GM20431 (cell line): ENCODE results near the gene IL13.
"Not testable (repeated sequence)": the region's sequence is repeated elsewhere in the genome, so short reads cannot be mapped to it uniquely, and the experiment has no call there.

Experiments used
- in situ Hi-C: fragments of 300-500 bp; cut with MseI, MboI; formaldehyde crosslinking; loops from one replicate; pipeline ENCODE4 v1.15.0; 2020; ENCODE audit warnings: low sequenced_read_pairs; ENCODE audit not compliant: unreplicated experiment

The IL13 gene

DNA sequence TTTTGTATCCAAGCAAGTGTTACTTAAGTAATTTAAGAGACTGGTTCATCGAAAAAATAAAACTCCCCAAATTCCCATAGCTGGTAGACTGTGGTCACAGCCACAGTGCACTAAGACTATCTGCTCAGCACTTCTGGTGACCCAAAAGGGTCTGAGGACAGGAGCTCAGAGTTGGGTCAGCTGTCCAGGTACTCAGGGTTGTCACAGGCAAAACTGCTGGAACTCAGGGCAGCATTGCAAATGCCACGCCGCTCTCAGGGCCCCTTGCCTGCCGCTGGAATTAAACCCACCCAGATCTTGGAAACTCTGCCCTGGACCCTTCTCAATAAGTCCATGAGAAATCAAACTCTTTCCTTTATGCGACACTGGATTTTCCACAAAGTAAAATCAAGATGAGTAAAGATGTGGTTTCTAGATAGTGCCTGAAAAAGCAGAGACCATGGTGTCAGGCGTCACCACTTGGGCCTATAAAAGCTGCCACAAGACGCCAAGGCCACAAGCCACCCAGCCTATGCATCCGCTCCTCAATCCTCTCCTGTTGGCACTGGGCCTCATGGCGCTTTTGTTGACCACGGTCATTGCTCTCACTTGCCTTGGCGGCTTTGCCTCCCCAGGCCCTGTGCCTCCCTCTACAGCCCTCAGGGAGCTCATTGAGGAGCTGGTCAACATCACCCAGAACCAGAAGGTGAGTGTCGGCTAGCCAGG, at the start of gene IL13:
Gene IL13, plus strand, starts transcription at position 498 of the 705 bp plus-strand sequence. Its CDS starts 14 bp downstream, at position 512.
- in situ Hi-C loops, result no loop called here

DNA sequence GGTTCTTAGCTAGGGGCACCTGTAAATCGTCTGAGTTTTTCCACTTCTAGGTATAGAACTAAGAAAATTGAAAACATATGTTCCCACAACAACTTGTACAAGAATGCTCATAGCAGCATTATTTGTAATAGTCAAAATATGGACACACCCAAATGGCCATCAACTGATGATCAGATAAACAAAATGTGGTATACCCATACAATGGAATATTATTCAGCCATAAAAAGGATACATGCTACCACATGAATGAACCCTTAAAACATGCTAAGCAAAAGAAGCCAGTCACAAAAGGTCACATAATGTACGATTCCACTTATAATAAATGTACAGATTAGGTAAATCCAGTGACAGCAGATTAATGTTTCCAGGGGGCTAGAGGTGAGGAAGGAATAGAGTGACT, 46.0 kb upstream of the IL13 start:
- in situ Hi-C loops, result no loop called here

DNA sequence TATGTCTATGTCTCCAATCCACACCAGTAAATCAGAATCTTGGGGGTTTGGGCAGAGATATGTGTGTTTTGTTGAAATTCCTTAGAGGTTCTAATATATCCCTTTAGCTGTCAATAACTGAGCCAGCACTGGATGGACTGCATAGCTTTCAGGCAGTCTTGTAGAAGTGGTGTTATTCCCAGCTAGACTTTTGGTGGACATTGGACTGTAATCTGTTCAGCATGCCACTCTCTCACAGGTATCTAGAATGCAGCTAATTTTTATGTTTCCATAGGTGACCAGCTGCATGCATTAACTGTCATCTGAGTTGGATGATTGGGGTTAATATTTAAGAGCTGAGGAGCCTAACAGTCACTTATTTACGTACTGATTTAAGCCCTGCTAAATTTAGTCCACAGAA, 45.1 kb upstream of the IL13 start:
- in situ Hi-C loops, result no loop called here

DNA sequence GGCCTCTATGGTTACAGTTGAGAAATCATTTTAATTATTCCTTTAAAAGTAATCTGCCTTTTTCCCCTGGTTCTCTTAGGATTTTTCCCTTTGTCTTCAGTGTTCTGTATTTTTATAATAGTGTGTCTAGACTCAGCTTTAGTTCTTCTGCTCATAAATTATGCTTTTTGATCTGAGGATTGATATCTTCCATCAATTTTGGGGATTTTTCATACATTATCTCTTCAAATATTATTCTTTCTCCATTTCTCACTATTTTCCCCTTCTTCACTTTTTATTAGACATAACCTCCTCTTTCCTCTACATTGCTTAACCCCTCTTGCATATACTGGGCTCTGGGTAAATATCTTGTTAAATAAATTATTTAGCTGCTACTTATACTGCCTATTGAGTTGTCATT, 36.3 kb upstream of the IL13 start:
- in situ Hi-C loops, result no loop called here

DNA sequence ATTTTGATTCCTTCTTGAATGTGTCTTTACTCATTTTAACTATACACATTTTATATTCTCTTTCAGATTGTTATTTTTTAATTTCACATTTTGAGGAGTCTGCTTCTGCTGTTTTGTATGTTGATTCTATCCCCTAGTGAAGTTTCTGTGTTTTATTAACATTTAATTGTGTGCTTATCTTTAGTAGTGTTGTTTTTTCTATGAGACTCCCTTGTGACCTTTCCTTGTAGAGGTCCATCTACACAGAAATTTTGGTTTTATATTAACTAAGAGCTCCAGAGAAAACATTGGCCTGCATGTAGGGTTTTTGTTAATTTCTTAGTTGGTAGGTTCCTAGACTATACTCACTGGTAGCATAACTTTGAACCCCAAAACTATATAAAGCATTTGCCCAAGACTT, 35.4 kb upstream of the IL13 start:
- in situ Hi-C loops, result no loop called here

DNA sequence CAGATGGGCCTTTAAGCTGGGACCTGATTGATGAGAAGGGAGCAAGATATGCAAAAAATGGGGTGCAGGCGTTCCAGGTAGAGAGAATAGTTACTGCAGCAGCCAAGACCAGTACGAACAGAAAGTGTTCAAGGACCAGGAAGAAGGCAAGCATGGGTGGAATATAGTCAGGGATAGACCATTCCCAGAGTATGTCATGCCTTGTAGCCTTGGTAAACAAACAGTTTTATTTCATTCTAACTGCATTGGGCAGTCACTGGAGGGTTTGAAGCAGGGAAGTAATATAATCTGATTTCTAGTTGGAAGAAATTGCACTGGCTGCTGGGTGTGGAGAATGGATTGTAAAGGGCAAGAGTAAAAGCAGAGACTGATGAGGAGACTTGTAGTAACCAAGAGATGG, 30.5 kb upstream of the IL13 start:
- in situ Hi-C loops, result no loop called here

DNA sequence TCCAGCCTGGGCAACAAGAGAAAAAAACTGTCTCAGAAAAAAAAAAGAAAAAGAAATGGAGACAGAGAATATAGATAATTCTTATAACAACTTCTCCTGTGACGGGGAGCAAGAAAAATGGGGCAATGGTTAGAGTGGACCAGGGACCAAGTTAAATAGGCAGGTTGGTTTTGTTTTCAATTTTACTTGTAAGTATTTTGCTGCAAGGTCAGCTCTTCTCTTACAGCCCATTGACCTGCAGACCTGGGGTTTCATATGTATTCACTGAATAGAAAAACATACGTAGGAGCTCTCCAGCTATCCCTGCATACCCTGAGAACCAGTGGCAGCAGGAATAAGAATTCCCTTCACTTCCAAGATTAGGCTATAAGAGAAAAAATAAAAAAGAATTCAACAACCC, 29.2 kb upstream of the IL13 start:
- in situ Hi-C loops, result no loop called here

DNA sequence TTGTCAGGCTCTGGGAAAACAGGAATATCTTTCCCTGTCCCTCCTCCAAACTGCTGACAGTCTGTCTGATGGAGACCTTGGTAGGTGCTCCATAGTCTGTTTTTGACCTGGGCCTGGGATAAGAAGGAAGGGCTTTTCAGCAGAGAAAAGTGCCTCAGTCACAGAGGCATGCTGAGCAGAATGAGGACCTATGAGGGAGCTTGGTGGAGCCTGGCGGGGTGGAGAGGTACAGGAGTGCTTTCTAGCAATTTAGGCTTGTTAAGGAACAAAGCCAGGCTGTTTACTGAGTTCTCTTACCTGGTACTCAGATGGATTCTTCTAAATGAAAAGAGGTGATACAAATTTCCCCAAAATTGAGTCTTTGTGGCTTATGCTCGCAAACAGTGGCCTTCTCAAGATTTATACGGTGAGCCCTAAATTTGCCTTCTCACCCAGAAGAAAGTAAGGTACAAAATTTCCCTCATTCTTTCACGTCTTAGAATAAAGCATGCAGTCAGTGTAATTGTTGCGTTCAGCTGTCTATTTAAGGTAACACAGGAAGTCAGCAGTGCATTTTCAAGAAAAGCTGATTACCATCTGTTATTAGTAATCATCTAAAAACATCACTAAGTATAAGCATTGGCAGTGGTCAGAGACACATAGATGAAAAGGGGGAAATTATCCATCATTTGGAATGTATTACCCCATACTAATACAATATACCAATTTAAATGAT, 28.6 kb upstream of the IL13 start:
- in situ Hi-C loops, result no loop called here

DNA sequence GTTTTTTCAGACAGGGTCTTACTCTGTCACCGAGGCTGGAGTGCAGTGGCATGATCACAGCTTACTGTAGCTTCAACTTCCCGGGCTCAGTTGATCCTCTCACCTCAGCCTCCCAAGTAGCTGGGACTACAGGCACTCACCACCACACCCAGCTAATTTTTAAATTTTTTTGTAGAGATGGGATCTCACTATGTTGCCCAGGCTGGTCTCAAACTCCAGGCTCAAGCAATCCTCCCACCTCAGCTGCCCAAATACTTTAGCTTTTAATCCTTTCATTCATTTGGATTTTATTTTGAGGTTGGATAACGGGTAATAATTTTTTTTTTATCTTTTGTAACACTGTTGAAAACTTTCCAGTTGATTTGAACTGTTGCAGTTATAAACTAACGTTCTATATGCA, 24.4 kb upstream of the IL13 start:
- in situ Hi-C loops, result not testable (repeated sequence)

DNA sequence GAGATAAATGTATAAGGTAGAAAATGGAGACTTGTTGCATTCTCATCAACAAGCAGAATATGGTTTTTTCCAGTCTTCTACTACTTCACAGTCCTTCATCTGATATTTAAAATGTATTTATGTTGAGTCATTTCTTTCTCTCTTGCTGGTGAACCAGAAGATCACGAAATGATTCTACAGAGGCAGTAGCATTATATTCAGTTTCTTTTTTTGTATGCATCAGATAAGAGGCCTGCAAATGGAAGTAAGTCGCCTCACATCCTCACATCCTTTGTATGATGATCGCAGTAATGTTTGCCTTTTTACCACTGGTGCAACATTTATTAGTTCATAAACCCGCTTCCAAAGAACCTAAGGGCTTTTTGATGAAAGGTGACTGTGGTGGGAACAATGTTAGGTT, 22.1 kb upstream of the IL13 start:
- in situ Hi-C loops, result no loop called here

DNA sequence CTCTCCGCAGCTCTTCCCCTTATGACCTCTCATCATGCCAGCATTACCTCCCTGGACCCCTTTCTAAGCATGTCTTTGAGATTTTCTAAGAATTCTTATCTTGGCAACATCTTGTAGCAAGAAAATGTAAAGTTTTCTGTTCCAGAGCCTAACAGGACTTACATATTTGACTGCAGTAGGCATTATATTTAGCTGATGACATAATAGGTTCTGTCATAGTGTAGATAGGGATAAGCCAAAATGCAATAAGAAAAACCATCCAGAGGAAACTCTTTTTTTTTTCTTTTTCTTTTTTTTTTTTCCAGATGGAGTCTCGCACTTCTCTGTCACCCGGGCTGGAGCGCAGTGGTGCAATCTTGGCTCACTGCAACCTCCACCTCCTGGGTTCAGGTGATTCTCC, 20.7 kb upstream of the IL13 start:
- in situ Hi-C loops, result no loop called here

DNA sequence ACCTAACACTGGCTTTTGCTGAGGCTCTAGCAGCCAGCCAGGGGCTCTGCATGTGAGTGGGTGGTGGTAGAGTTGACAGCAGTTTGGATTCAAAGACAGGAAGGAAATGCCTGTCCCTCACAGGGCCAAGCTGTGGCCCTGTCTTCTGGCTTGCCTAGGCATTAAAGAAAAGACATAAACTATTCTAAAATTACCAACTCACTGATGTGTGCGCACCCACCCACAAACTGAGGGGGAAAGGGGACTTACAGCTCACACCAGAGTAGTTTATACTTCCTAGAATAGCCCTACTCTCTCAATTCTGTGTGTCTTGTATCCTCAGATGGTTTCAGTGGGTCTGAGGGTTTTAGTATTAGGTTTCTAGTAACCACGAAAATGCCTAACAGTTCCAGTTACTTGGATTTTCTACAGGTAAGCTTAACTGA, 18.3 kb upstream of the IL13 start:
- in situ Hi-C loops, result no loop called here

DNA sequence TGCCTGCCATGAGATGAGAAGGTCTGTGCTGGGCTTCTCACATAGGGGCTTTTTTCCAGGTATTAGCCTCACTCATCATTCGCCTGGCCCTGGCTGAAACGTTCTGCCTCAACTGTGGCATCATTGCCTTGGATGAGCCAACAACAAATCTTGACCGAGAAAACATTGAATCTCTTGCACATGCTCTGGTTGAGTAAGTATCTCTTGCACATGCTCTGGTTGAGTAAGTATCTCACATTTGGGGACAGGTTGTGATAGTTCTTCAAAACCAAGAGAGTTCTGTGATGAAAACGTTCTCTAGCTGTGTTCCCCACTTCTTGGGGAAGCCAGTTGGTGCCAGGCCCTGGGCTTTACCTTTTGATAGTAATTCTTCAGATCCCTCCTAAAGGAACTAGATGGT, 17.4 kb upstream of the IL13 start:
- in situ Hi-C loops, result no loop called here

DNA sequence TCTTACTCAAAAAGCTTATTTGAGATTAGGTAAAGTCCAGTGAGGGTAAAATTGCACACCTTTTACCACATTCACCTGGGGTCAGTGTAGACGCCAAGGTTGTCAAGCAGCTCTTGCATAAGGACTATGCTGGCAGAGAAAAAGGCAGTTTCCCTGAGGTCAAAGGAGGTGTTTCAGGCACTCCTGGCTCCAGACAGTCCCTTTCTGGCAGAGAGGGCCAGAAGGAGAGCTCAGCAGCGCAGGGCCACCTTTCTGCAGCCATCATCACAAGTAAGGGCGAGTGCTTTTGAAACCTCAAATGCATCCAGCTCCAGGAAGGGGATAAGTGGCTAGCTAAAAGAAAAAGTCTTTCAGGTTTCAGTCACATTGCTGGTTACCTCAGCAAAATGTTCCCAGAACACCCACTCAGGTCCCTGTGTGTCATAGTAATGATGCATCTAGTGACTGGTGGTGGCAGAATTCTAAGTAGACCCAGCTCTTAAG, 16.7 kb upstream of the IL13 start:
- in situ Hi-C loops, result no loop called here

DNA sequence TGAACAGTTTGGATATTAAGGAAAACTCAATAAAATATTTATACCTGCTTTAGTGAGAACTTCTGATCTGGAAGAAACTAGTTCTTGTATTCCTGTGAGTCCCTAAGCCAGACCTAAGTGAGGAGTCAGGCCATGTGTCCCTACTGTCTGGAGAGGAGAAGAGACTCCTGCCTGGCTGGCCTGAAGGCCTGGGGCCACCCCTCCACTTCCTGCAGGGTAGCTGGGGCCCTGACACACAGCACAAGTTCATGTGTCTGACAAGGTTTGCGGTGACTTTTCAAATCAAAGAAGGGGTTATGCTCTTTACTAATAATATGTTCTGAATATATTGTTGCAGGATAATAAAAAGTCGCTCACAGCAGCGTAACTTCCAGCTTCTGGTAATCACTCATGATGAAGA, 16.1 kb upstream of the IL13 start:
- in situ Hi-C loops, result no loop called here

DNA sequence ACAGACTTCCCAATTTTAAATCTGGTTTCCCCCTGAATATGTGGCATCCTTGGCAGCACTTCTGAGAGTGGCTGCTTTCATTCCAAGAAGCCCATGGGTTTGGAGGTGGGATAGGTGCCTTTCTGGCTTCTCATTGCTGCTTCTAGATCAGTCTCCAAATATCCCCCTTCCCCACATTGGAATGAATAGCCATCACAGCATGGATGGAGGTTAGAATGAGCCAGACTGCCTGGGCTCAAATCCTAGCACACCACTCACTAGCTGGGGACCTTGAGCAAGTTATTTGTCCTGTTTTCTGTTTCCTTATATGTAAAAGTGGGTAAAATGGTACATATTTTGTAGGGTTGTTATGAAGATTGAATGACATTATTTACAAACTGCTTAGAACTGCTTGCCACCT, 13.8 kb upstream of the IL13 start:
- in situ Hi-C loops, result no loop called here

DNA sequence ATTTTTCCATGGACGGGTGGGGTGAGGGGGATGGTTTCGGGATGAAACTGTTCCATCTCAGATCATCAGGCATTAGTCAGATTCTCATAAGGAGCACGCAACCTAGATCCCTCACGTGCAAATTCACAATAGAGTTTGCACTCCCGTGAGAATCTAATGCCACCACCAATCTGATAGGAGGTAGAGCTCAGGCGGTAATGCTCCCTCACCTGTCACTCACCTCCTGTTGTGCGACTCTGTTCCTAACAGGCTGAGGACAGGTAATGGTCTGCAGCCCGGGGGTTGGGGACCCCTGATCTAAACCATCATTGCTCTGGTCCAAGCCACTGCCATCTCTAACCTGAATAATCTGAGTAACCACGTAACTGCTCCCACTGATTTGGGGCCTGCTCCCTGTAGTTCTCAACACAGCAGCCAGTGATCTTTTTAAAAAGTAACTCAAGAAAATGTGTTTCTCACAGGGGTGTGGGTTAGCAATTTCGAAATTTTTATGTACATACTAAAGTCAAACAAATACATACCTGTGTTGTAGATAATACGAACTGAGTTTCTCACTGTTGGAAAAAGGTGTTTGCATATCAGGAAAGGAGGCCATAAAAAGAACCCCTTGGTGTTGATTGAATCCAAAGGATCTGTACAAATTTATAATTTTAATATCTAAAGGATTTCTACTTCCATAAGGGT, 11.2 kb upstream of the IL13 start:
- in situ Hi-C loops, result no loop called here

DNA sequence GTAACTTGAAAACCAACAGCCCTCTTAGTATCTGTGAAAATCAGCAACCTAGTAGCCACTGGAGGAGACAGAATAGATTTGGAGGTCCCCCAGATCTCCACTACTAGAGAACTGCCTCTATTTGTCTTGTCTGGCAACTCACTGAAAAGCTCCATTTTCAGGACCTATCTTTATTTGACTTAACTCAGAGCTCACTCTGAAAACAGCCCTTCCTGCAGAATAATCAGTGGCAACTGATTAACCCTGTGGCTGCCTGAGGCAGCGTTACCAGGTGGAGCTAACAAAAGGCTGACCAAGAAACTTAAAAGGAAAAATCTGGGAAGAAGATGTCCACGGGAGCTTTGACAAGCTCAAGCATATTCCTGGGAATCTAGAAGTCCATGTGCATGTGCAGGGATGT, 10.5 kb upstream of the IL13 start:
- in situ Hi-C loops, result no loop called here

DNA sequence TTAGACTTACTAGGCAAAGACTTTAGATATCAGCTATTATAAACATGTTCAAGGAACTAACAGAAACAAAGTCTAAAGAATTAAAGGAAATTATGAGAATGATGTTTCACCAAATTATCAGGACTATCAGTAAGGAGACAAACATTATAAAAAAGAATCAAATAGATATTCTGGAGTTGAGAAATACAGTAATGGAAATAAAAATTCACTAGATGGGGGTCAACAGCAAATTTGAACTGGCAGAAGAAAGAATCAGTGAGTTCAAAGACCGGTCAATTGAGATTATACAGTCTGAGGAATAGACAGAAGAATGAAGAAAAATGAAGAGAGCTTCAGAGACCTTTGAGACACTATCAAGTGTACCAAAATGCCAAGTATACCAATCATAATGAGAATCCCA, 9.6 kb upstream of the IL13 start:
- in situ Hi-C loops, result no loop called here

DNA sequence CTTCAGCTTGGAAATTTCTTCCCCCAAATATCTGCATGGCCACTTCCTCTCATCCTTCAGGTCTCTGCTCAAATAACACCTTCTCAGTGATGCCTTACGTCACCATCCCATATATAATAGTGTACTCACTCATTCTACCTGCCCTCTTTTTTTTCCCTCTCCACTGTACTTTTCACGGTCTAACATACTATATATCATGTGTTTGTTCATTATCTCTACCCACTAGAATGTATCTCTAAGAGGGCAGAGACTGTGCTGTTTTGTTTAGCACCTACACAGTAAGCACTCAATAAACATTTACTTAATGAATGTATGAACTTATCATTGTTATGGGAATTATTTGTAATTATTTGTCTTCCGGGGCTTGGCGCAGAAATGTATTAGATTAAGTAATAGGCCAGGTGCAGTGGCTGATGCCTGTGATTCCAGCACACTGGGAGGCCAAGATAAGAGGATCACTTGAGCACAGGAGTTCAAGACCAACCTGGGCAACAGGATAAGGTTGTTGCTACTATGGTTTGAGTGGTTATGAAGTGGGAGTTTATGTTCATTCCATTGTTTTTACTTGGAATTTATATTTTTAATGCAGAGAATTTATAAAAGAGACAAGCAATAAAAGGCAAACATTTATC, 6.0 kb upstream of the IL13 start:
- in situ Hi-C loops, result no loop called here

DNA sequence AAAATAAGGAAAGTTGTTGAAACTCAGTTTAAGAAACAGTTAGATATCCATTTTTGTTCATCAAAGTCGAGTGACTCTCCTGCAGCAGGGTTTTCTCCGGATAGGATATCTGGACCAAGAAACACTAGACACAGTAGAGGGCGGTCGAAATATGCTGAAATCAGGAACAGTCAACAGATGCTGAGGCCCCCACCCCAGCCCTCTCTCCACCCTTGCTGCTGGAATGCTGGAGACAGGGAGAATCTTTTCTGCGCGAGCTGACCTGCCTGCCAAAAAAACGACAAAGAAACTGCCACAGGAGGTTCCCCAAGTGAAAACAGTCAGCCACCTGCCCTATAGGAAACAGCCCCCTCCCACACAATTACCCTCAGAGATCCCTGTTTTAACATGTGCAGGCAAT, 4.3 kb upstream of the IL13 start:
- in situ Hi-C loops, result no loop called here
